Measurements from ENCODE around the gene TYW5.

DNA sequence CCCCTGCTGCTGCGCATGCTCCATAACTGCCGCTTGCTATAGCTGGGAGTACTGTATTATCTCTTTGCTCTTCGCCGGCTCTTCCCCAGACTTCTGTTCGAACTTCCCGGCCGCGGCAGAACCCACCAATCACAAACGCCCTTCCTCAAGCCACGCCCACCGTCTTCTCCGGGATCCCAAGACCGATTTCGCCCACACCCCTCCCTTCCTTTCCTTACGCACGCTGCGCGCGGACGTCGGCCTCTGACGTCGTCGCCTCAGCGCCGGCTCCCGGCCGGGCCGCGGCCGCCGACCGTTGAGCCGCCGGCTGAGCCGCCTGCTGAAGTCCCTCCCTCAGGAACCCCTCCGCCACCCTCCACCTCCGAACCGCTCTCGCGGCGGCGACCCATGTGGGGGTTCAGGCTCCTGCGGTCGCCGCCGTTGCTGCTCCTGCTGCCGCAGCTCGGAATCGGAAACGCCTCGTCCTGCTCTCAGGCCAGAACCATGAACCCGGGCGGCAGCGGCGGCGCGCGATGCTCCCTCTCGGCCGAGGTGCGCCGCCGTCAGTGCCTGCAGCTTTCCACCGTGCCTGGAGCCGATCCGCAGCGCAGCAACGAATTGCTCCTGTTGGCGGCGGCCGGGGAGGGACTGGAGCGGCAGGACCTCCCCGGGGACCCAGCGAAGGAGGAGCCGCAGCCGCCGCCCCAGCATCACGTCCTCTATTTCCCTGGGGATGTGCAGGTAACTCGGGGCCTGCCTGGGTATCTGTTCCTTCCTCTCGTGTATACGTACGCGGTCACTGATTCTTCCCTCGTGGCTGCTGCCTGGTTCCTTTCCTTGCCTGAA is 44.0 kb downstream of the TYW5 start, which contains the start of gene C2orf69:
- TF ChIP-seq SUZ12 (IDR thresholded peaks at IDR 0.05; ENCODE audit: extremely low read depth, insufficient read depth, insufficient read length) (no peak), ZNF274 (IDR thresholded peaks at IDR 0.05; ENCODE audit: low read depth, low read length) (no peak), YY1 (IDR thresholded peaks at IDR 0.05; ENCODE audit: insufficient read depth, insufficient read length) (no peak)

All from NT2/D1 (cell line).